ENCODE measurements around the gene LAMA2. TPM values are rescaled to one million over a fixed set of nuclear protein-coding genes. Genes with fewer than 3 reads are reported as not detected.

The LAMA2 gene
- polyA plus RNA-seq = 0.05 TPM

GRCh38 chr6:128882991-128883611 is at the start of gene LAMA2:
Gene LAMA2 (plus strand): TSS chr6:128883138. CDS start chr6:128883246, 108 bp downstream.
- peaks cover 0 to 2% (median 0%) of the 10 kb centered on the region in 3 donors for H3K4me1 Mint-ChIP-seq
- no peak within 1 kb of the TSS for H3K4me3 Mint-ChIP-seq
- H3K36me3 Mint-ChIP-seq = no peaks in the 10 kb centered on the region
- peaks cover 0 to 2% (median 1%) of the 10 kb centered on the region in 3 donors for H3K9me3 Mint-ChIP-seq
- no peak within 1 kb of the TSS for H3K27ac Mint-ChIP-seq
- H3K27me3 Mint-ChIP-seq = peaks cover 7% of the 10 kb centered on the region

GRCh38 chr6:128836761-128837160 is 46.2 kb upstream of the LAMA2 start:
- H3K27ac Mint-ChIP-seq = no peak overlapping the region
- peaks cover 0 to 4% (median 0%) of the 10 kb centered on the region in 3 donors for H3K9me3 Mint-ChIP-seq
- H3K27me3 Mint-ChIP-seq = no peaks in the 10 kb centered on the region

GRCh38 chr6:128841518-128841917 is 41.4 kb upstream of the LAMA2 start:
- Mint-ChIP-seq H3K36me3 (no peaks in the 10 kb centered on the region), H3K4me3 (no peak overlapping the region), H3K4me1 (no peaks in the 10 kb centered on the region), H3K27me3 (no peaks in the 10 kb centered on the region), H3K27ac (no peak overlapping the region), H3K9me3 (peaks cover 0 to 2% (median 0%) of the 10 kb centered on the region in 3 donors)

More at GRCh38 chr6:128836761-128837160, 46.2 kb upstream of the LAMA2 start:
- H3K4me3 Mint-ChIP-seq = no peak overlapping the region
- H3K4me1 Mint-ChIP-seq = no peaks in the 10 kb centered on the region
- H3K36me3 Mint-ChIP-seq = no peaks in the 10 kb centered on the region

- Mint-ChIP-seq H3K27ac (no peak overlapping the region), H3K9me3 (peaks cover 0 to 5% (median 0%) of the 10 kb centered on the region in 3 donors), H3K4me3 (no peak overlapping the region), H3K27me3 (no peaks in the 10 kb centered on the region), H3K4me1 (no peaks in the 10 kb centered on the region), H3K36me3 (no peaks in the 10 kb centered on the region)
Observed at GRCh38 chr6:128844598-128844997, 38.3 kb upstream of the LAMA2 start.

- Mint-ChIP-seq H3K27ac (no peak overlapping the region), H3K4me1 (no peaks in the 10 kb centered on the region), H3K9me3 (peaks cover 0 to 3% (median 0%) of the 10 kb centered on the region in 3 donors), H3K4me3 (no peak overlapping the region), H3K27me3 (no peaks in the 10 kb centered on the region), H3K36me3 (no peaks in the 10 kb centered on the region)
Observed at GRCh38 chr6:128847431-128848210, 35.3 kb upstream of the LAMA2 start.

- Mint-ChIP-seq H3K27me3 (no peaks in the 10 kb centered on the region), H3K4me3 (no peak overlapping the region), H3K27ac (no peak overlapping the region), H3K4me1 (no peaks in the 10 kb centered on the region), H3K9me3 (peaks cover 0 to 3% (median 0%) of the 10 kb centered on the region in 3 donors), H3K36me3 (no peaks in the 10 kb centered on the region)
Observed at GRCh38 chr6:128848212-128848935, 34.6 kb upstream of the LAMA2 start.

GRCh38 chr6:128855581-128856085 is 27.3 kb upstream of the LAMA2 start:
- Mint-ChIP-seq H3K4me1 (no peaks in the 10 kb centered on the region), H3K9me3 (peaks cover 0 to 6% (median 2%) of the 10 kb centered on the region in 3 donors), H3K27me3 (no peaks in the 10 kb centered on the region), H3K4me3 (no peak overlapping the region), H3K27ac (no peak overlapping the region), H3K36me3 (no peaks in the 10 kb centered on the region)

- peaks cover 0 to 13% (median 10%) of the 10 kb centered on the region in 3 donors for H3K9me3 Mint-ChIP-seq
- no peaks in the 10 kb centered on the region for H3K4me1 Mint-ChIP-seq
- H3K4me3 Mint-ChIP-seq = no peak overlapping the region
- no peak overlapping the region for H3K27ac Mint-ChIP-seq
- no peaks in the 10 kb centered on the region for H3K27me3 Mint-ChIP-seq
- H3K36me3 Mint-ChIP-seq = no peaks in the 10 kb centered on the region
Observed at GRCh38 chr6:128857806-128858205, 25.1 kb upstream of the LAMA2 start.

- Mint-ChIP-seq H3K4me3 (no peak overlapping the region), H3K9me3 (peaks cover 0 to 13% (median 12%) of the 10 kb centered on the region in 3 donors), H3K27ac (no peak overlapping the region), H3K4me1 (no peaks in the 10 kb centered on the region), H3K27me3 (no peaks in the 10 kb centered on the region), H3K36me3 (no peaks in the 10 kb centered on the region)
Observed at GRCh38 chr6:128860782-128861181, 22.2 kb upstream of the LAMA2 start.

- no peaks in the 10 kb centered on the region for H3K27me3 Mint-ChIP-seq
- H3K36me3 Mint-ChIP-seq = no peaks in the 10 kb centered on the region
- no peak overlapping the region for H3K27ac Mint-ChIP-seq
- peaks cover 0 to 13% (median 13%) of the 10 kb centered on the region in 3 donors for H3K9me3 Mint-ChIP-seq
- H3K4me3 Mint-ChIP-seq = no peak overlapping the region
- H3K4me1 Mint-ChIP-seq = no peaks in the 10 kb centered on the region
Observed at GRCh38 chr6:128863983-128864382, 19.0 kb upstream of the LAMA2 start.

- Mint-ChIP-seq H3K4me3 (no peak overlapping the region), H3K9me3 (peaks cover 0 to 2% (median 0%) of the 10 kb centered on the region in 3 donors), H3K36me3 (no peaks in the 10 kb centered on the region), H3K27me3 (no peaks in the 10 kb centered on the region), H3K4me1 (no peaks in the 10 kb centered on the region), H3K27ac (no peak overlapping the region)
Observed at GRCh38 chr6:128870746-128871145, 12.2 kb upstream of the LAMA2 start.

GRCh38 chr6:128874863-128875262 is 8.1 kb upstream of the LAMA2 start:
- Mint-ChIP-seq H3K27ac (no peak overlapping the region), H3K27me3 (no peaks in the 10 kb centered on the region), H3K9me3 (peaks cover 0 to 6% (median 0%) of the 10 kb centered on the region in 3 donors), H3K4me1 (no peaks in the 10 kb centered on the region), H3K4me3 (no peak overlapping the region), H3K36me3 (no peaks in the 10 kb centered on the region)

- Mint-ChIP-seq H3K4me1 (peaks cover 0 to 2% (median 0%) of the 10 kb centered on the region in 3 donors), H3K27ac (no peak overlapping the region), H3K27me3 (peaks cover 7% of the 10 kb centered on the region), H3K4me3 (no peak overlapping the region), H3K9me3 (peaks cover 0 to 2% (median 1%) of the 10 kb centered on the region in 3 donors), H3K36me3 (no peaks in the 10 kb centered on the region)
Observed at GRCh38 chr6:128882560-128882959, 378 bp upstream of the LAMA2 start.

GRCh38 chr6:128883906-128884305 is 968 bp downstream of the LAMA2 start:
- H3K27ac Mint-ChIP-seq = no peak overlapping the region
- H3K4me1 Mint-ChIP-seq = peaks cover 0 to 2% (median 0%) of the 10 kb centered on the region in 3 donors
- no peaks in the 10 kb centered on the region for H3K36me3 Mint-ChIP-seq
- H3K9me3 Mint-ChIP-seq = peaks cover 0 to 2% (median 1%) of the 10 kb centered on the region in 3 donors
- peaks cover 7% of the 10 kb centered on the region for H3K27me3 Mint-ChIP-seq
- H3K4me3 Mint-ChIP-seq = no peak overlapping the region

- peaks cover 7% of the 10 kb centered on the region for H3K27me3 Mint-ChIP-seq
- H3K4me3 Mint-ChIP-seq = no peak overlapping the region
- no peaks in the 10 kb centered on the region for H3K36me3 Mint-ChIP-seq
- peaks cover 0 to 2% (median 1%) of the 10 kb centered on the region in 3 donors for H3K9me3 Mint-ChIP-seq
- H3K4me1 Mint-ChIP-seq = peaks cover 0 to 2% (median 0%) of the 10 kb centered on the region in 3 donors
- H3K27ac Mint-ChIP-seq = no peak overlapping the region
Observed at GRCh38 chr6:128885381-128885780, 2.4 kb downstream of the LAMA2 start.
